Measurements from ENCODE around the gene DBP.
A peak's percentile ranks its signal among the peaks of the same experiment; 100 is the strongest.
"Not testable (repeated sequence)": the region's sequence is repeated elsewhere in the genome, so short reads cannot be mapped to it uniquely, and the experiment has no call there.

The DBP gene

DNA sequence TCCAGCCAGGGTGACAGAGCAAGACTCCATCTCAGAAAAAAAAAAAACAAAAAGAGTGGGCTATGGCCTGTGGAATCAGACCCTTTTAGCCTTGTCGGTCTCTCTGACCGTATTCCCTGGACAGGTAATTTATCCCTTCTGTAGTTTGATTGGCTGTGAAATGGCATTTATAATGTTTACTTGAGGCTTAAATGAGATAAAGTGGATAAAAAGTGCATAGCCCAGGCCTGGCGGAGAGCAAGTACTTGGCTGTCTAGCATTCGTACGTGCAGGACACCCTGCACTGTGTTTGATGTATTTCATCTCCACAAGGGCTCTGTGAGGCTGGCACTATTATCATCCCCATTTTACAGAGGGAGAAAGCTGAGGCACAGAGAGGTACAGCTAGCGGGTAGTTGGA lies 28.6 kb upstream of the DBP start:
- DNase-seq: no peak

DNA sequence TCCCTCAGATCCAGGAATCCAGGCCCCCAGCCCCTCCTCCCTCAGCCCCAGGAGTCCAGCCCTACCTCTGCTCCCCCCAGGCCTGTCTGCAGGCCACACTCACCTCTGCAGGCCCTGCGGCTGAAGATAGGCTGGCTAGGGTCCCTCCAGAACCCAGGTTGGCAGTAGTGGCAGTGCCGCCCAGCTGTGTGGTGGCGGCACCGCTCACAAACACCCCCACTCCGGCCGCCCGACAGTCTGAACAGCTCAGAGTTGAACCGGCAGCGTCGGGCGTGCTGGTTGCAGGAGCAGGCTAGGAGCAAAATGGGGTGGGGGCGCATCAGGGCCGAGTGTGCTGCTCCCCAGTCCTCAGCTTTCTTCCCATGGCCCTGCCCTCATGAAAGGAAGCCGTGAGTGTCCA lies 27.3 kb upstream of the DBP start:
- no peak for DNase-seq

GRCh38 chr19:48663667-48664066 lies 26.5 kb upstream of the DBP start:
- no peak for DNase-seq

- DNase-seq: no peak
These were observed 24.5 kb upstream of the DBP start for GRCh38 chr19:48661711-48662090.

- DNase-seq: peak; percentile 90
These were observed 23.9 kb upstream of the DBP start for GRCh38 chr19:48660852-48661710.

DNA sequence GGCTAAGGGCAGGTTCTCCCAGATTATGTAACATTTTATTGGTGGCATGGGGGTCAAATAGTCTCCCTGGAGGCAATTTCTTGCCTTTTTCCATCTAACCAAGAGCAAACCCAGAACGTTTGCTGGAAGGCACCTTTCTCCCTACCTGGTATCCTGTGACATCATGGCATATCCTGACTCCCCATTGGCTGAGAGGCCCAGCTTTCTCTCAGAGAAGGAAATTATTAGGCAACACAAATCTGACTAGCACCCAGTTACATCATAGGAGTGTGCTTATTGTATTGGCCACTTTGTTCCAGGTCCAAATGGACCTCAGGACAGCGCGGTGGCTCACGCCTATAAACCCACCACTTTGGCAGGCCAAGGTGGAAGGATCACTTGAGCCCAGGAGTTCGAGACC lies 22.6 kb upstream of the DBP start:
- no peak for DNase-seq

GRCh38 chr19:48658483-48658882 lies 21.3 kb upstream of the DBP start:
- no peak for DNase-seq

DNA sequence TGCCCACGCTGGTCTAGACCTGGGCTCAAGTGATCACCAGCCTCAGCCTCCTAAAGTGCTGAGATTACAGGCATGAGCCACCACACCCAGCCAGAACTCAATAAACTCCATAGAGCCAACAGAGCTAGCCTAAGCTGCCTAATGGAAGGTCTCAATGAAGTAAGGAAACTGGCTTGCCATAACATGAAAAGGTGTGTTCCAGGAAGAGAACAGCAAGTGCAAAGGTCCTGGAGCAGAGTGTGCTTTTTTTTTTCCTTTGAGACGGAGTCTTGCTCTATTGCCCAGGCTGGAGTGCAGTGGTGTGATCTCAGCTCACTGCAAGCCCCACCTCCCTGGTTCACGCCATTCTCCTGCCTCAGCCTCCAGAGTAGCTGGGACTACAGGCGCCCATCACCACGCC lies 20.6 kb upstream of the DBP start:
- not testable (repeated sequence) for DNase-seq

GRCh38 chr19:48656840-48657474 lies 19.8 kb upstream of the DBP start:
- DNase-seq: no peak

DNA sequence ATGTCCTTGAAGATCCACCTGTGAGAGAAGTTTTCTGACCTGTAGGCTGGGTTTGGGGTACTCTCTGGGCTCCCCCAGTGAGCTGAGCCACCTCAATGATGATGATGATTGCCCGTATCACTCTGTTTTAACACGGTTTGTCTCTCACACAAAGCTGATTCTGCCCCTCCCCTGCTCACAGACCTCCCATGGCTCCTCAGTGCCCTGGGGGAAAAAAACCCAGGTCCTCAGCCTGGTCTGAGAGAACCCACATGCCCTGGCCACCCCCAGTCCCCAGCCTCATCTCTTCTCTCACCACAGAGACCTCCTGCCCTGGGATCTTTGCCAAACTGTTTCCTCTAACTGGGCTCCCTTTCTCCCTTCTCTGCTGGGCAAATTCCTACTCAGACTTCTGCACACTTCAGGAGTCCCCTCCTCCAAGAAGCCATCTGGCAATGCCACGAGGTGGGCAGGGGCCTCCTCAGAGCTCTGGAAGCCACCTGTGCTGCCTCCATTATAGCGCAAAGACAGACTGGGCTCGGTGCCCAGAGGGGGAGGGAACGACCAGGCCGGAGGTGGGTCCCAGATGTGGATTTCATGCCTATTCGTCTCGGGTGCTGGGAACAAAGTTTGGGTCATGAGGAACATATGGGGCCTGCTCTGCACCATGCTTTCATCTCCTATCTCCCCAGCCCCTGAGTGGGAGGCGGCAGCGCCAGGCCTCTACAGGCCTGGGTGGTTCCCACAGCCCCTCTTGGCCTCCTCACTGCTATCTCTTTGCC lies 17.3 kb upstream of the DBP start:
- no peak for DNase-seq

DNA sequence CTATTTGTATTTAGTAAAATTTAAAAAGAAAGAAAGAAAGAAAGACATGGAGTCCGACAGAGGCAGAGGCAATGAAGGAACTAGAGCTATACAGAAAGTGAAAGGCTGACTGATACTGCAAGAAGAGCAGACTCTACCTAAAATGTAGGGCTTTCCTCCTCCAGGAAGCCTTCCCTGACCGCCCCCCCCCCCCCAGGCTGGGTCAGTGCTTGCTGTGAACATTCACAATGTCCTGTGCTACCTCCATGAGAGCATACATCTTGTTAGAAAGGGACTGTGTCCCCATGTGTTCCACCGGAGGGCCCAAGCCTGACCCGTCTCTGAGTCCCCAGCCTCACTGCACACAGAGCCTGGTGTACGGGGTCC lies 14.5 kb upstream of the DBP start:
- DNase-seq: no peak

DNA sequence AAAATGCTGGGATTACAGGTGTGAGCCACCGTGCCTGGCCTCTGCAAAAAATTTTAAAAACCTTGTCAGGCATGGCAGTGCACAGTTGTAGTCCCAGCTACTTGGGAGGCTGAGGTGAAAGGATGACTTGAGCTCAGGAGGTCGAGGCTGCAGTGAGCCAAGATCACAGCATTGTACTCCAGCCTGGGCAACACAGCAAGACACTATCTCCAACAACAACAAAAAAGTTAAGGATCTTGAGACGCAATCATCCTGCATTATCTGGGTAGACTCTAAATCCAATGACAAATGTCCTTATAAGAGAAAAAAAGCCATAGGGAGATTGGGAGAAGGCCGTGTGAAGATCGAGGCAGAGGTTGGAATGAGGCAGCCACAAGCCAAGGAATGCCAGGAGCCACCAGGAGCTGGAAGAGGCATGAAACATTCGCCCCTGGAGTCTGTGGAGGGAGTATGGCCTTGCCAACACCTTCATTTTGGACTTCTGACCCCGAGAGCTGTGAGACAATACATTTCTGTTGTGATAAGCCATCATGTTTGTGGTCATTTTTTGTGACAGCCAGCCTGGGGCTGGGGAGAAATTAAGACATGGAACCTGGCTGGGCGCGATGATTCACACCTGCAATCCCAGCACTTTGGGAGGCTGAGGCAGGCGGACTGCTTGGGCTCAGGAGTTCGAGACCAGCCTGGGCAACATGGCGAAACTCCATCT lies 13.9 kb upstream of the DBP start:
- no peak for DNase-seq

GRCh38 chr19:48648134-48648533 lies 11.0 kb upstream of the DBP start:
- DNase-seq: no peak

- DNase-seq: no peak
These were observed 9.6 kb upstream of the DBP start for GRCh38 chr19:48646722-48647216.

DNA sequence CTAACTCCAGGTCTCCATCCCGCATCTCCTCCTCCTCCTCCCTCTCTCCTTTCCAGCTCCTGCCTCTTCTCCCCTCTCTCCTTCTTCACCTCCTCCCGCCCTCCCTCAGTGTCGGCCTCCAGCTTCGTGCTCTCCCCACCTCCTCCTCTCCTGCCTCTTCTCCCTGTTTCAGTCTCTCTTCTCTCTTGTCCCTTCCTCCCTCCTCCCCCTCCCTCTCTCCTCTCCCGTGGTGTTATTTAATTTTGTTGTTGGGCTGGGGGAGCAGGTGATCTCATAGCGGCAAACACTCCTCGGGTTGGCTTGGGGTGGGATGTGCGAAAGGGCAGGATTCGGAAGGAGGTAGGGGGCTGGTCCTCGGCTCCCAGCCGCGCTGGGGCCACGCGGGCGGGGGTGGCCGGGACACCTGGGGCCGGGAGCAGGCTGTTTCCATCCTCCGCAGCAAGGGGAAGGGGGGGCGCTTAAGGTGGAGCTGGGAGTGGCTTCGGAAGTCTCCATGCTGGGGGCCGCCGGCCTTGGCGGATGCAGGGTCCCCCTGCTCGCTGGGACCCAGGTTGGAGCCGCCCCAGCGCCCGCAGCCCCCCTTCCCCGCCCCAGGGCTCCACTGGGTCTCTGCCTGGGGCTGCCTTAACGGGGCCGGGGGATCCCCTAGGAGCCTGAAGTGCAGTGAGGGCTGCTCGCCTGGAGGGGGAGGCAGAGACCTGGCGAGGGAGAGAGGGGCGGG lies 9.0 kb upstream of the DBP start, which contains the start of gene CA11:
Gene CA11, minus strand, starts transcription at position 187 of the 721 bp plus-strand sequence. CDS start 555 bp downstream, outside the sequence.
- DNase-seq: peak; percentile 95

GRCh38 chr19:48645620-48646000 lies 8.4 kb upstream of the DBP start:
- no peak for DNase-seq

DNA sequence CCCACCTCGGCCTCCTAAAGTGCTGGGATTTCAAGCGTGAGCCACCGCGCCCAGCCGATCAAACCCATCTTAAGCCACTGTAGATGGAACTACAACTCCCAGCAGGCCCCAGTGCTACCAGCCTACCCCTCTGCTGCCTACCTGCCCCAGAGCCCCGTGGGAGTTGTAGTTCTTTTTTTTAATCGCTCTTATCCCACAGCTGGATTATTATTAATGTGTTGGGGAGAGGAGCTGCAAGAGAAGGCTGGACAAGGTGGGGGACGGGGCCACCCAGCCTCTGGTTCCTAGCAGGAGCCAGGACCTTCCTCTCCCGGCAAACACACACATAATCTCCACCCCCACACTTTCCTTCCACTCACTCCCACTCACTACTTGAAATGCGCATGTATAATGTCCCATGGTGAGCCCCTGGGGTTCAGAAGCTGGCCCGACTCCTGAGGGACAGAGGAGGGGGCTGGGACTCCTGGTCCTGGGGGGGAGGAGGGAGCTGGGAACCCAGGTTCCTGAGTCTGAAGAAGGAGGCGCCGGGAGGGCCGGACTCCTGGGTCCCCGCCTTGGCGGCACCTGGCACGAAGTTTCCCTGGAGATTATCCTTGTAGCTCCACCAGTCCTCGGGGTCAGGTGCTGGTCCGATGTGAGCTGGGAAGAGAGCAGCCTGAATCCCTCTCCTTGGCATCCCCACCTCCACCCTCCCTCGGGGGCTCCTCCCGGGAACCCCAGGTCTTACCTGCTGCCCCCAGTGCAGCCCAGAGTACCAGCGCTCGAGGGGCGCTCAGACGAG lies 7.8 kb upstream of the DBP start:
- DNase-seq: peak; percentile 83

- DNase-seq: no peak
These were observed 7.2 kb upstream of the DBP start for GRCh38 chr19:48644355-48644754.

DNA sequence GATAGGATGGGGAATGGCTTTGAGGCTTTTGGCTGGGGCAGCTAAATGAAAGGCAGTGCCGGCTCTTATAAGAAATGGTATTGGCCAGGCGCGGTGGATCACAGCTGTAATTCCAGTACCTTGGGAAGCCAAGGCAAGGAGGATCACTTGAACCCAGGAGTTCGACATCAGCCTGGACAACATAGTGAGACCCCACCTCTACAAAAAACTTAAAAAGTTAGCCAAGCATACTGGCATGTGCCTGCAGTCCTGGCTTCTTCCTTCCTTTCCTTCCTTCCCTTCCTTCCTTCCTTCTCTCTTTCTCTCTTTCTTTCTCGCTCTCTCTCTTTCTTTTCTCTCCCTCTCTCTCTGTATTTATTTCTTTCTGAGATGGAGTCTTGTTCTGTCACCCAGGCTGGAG lies 5.7 kb upstream of the DBP start:
- no peak for DNase-seq

- DNase-seq: no peak
These were observed 4.7 kb upstream of the DBP start for GRCh38 chr19:48641850-48642249.
